ENCODE results near the gene CCNT1.
A peak's percentile ranks its signal among the peaks of the same experiment; 100 is the strongest.
"Not testable (repeated sequence)": the region's sequence is repeated elsewhere in the genome, so short reads cannot be mapped to it uniquely, and the experiment has no call there.

Gene CCNT1

DNA sequence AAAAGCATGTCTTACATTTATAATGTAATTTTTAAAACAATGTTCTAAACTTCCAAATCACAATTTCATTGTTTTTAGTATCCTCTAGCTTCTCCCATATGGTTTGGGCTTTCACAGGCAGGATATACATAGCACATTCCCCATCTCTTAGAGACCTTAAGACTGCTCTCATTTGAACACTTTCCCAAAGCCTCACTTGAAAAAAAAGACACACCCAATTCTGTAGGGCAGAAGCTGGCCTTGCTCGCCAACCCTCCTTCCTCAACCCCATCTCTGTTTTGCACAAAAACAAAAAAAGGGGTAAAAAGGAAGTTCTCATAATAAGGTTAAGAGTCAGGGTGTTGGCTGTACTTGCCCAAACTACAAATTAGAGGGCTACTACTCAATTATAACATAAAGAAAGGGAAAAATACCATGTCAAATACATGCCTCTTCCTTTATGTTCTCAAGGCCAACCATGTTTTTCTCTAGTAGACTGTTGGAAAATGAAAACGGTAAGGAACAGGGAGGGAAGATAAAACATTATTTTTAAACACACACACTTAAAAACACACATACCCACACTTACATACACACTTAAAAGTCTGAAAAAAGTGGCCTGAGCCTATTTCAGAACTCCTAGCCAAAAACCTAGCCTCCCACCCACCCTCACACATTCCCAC lies 24.6 kb downstream of the CCNT1 start:
- DNase-seq (ENCODE audit: low read depth): no peak

DNA sequence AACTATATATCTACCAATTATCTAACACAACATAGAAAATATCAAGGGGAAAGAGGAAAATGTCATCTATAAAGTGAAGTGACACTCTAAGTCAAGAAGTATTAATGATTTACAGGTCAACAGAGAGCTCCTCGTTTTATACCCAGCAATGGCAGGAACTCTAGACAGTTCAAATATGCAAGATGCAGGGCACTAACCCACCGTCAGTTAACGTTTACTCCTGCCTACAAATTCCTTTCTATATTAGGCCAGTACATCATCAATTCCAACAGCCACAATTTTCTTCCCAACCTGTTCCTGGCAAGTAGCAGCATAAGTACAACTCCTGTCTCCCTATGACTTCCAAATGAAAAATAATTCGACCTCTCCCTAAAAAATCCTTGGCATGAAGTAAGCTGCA lies 25.5 kb downstream of the CCNT1 start:
- no peak for DNase-seq (ENCODE audit: low read depth)

DNA sequence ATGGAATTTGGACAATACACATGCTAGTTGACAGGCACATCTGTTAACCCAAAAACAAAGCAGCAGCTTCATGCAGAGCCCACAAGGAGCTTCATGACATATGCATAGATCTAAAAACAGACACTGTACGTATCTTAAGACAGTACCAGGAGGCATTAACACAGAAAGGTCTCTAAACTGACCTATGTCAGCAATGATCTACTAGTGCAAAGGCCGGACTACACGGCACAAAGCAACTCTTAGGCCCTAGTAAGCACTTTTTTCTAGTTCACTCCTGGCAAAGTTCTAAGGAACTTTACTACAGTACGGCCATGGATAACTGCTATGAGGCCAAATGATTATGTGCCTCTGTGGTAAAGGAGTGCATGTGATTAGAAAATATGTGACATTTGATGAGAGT lies 26.1 kb downstream of the CCNT1 start:
- DNase-seq (ENCODE audit: low read depth): no peak

DNA sequence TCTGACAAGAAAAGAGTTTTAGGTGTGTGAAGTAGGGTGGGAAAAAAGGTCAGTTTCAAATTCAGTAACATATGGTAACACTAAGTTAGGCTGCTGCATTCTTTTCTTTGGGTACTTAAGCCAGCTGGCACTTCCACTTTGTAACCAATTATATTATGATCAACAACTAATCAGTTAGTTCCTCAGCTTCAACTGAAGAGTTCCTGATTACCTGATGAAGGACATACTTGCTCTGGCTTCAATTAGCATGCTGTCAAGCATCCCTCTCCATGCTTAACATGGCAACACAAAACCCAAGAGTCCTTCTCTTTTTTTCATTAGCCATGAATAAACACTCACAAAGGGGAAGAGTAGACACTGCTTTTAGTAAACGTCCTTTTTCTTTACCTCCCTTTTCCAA lies 27.7 kb downstream of the CCNT1 start:
- no peak for DNase-seq (ENCODE audit: low read depth)

DNA sequence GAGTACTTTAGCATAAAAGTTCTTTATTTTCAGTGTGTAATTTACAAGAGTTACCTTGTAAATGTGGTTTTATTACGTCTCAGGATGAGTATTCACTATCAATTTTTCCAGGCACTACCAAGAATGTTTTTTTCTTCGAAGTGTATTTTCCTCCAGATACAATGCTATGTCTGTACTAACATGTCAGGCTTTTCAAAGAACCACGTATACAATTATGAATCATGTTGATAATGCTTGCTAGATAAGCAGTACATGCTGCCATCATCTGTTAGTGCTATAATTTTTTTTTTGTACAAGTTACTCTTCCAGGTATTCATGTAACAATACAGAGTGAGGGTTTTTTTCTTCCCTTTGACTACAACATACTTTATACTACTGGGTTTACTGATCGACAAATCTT lies 28.9 kb downstream of the CCNT1 start:
- DNase-seq (ENCODE audit: low read depth): no peak

DNA sequence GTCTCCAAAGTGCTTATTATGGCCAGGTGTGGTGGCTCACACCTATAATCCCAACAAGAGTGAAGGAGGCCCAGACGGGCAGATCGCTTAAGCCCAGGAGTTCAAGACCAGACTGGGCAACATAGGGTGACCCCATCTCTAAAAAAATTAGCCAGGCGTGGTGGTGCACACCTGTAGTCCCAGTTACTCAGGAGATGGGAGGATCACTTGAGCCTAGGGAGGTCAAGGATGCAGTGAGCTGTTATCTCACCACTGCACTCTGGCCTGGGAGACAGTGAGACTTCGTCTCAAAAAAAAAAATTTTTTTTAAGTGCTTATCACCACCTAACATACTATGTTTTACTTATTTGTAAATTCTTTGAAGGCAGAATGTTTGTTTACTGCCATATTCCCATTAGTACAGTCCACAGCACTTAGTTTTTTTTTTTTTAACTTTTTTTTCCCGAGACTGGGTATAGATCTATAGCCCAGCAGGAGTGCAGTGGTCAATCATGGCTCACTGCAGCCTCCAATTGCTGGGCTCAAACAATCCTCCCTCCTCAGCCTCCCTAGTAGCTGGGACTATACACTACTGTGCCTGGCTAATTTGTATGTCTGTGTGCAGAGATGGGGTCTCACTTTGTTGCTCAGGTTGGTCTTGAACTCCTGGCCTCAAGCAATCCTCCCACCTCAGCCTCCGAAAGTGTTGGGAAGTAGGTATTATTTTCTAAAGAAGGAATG lies 29.7 kb downstream of the CCNT1 start:
- no peak for DNase-seq (ENCODE audit: low read depth)

DNA sequence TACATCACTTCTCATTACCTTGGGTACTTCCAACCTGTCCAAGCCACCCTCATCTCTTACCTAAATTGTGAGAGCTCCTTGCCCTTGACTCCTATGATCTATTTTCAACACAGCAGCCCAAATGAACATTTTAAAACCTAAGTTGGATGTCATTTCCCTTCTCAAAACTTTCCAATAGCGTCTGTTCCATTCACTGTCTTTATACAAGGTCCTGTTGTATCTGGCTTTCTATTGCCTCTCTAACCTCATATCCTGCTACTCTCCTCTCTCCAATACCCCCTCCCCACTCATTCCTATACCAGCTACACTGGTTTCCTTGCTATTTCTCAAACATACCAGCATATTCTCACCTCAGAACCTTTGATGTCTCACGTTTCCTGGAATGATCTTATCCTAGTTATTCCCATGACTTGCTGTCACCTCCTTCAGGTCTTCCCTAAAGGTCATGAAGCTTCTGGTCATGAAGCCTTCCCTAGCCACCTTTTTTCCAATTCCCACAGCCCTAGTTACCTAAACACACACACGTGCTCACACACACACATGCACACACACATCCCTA lies 30.4 kb downstream of the CCNT1 start:
- no peak for DNase-seq (ENCODE audit: low read depth)

DNA sequence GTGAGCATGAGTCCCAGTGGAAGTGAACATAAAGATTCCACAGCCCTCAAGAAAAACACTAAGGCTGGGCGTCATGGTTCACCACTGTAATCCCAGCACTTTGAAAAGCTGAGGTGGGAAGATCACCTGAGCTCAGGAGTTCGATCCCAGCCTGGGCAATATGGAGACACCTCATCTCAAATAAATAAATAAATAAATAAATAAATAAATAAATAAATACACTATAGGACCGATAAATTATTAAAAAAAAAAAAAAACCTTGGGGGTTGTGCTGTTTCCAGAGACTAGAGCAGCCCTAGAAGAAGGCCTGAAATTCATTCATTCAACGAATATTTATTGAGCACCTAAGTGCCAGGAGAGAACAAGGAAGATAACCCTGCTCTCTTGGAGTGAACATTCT lies 33.0 kb downstream of the CCNT1 start:
- DNase-seq (ENCODE audit: low read depth): no peak

DNA sequence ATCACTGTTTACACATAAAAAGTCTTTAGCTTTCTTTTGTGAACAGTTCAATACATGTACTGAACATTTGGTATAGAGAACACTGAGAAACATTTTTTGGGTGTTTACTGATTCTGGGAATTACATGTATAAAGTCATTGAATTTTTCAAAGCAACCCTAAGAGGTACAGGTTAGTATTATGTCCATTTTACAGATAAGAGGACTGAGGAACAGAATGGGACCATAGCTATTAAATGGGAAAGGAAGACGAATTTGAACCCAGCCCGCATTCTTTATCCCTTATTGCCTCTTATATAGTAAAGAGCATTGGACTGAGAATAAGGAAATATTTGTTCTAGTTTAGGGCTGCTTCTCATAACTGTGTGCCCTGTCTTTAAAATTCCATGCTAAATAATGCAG lies 33.6 kb downstream of the CCNT1 start:
- DNase-seq (ENCODE audit: low read depth): no peak

DNA sequence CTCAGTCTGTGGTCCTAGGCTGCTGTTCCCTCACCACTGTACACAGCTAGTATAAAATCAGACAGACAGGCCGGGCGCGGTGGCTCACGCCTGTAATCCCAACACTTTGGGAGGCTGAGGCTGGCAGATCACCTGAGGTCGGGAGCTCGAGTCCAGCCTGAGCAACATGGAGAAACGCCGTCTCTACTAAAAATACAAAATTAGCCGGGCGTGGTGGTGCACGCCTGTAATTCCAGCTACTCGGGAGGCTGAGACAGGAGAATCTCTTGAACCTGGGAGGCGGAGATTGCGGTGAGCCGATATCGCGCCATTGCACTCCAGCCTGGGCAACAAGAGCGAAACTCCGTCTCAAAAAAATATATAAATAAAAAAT lies 34.0 kb downstream of the CCNT1 start:
- DNase-seq (ENCODE audit: low read depth): not testable (repeated sequence)

DNA sequence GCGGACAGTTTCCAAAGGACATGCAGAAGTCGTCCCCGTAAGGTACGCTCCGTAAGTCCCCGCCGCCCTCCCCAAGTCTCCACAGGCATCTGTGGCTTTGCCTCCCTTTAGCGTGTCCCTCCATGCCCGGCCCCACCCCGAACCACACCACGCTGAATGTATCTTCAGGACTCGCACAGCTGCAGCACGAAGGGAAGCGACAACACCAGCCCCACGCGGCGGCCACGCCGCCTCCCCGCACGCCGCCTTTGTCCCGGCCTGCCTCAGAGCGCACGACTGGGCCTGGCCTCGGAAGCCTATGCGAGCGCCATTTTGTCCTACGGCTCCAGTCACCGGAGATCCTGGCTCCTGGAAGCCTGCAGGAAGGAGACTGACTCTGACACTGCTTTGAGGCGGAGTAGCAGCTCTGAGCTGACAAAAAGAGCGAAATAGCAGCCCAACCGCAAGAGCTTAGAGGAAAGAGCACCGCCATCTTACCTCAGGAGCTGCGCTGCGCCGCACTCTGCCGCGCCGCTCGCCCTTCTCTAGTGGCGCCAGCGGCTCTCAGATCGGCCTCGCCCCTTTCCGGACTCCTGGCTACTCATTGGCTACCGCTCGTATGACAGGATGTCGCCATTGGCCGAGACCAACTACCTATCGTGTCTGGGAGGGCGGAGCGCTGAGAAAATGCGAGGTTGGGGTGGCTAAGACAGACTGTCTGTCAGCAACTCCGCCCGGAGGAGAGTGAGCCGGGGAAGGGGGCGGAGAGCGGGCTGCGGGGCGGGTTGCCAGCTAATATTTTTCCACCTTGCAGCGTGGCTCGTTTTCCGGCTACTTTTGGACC lies 34.6 kb downstream of the CCNT1 start, which contains the start of gene KANSL2:
Gene KANSL2, minus strand, starts transcription at position 529 of the 823 bp plus-strand sequence. CDS start 606 bp downstream, outside the sequence.
- DNase-seq (ENCODE audit: low read depth): peak; percentile 94

DNA sequence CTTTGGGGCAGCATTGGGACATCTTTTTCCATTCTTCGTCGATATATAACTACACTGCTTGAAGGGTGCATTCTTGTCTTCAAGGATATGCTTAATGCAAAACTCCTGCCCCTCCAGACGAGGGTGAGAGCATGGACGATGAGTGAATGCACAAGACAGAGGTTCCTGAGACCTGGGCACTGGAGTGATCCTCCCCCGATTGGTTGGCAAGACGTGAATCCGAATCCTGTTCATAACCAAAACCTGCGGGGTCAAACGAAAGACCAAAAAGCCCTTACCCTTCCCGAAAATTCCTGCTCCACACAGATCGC lies 35.2 kb downstream of the CCNT1 start:
- no peak for DNase-seq (ENCODE audit: low read depth)

DNA sequence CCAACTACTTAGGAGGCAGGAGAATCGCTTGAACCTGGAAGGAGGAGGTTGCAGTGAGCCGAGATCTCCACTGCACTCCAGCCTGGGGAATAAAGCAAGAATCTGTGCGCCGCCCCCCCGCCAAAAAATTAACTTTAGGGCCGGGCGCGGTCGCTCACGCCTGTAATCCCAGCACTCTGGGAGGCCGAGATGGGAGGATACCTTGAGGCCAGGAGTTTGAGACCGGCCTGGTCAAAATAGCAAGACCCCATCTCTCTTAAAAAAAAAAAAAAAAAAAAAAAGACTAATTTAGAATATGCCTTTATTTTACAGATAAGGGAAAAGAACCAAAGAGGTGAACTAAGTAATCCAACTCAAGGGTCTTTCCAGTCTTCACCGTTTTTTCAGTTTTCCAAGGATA lies 35.6 kb downstream of the CCNT1 start:
- DNase-seq (ENCODE audit: low read depth): no peak

DNA sequence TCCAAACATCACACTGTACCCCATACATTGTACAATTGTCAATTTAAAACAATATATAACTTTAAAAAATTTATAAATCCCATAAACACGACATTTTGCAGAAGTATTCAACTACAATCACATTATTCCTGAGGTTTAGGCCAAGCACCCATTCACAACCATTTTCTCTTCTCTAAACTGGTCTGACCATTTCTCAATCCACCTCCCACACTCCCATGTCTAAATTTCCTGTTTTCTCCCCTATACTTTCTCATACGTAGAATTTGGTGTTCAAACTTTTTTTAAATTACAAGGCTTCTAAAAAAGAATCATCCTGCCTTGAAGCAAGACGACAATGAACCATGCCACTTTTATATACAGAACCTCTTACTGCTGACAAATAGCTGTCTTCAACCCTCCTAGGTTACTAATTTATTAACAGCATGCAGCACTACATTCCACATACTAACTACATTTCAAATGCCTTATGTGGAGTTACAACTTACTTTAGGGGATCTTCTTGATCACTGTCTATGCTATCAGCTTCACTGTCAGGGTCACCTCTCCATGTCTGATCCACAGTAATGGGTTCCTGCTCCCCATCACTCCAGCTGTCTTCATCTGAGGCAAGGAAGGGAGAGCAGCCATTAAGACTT lies 37.8 kb downstream of the CCNT1 start:
- no peak for DNase-seq (ENCODE audit: low read depth)

DNA sequence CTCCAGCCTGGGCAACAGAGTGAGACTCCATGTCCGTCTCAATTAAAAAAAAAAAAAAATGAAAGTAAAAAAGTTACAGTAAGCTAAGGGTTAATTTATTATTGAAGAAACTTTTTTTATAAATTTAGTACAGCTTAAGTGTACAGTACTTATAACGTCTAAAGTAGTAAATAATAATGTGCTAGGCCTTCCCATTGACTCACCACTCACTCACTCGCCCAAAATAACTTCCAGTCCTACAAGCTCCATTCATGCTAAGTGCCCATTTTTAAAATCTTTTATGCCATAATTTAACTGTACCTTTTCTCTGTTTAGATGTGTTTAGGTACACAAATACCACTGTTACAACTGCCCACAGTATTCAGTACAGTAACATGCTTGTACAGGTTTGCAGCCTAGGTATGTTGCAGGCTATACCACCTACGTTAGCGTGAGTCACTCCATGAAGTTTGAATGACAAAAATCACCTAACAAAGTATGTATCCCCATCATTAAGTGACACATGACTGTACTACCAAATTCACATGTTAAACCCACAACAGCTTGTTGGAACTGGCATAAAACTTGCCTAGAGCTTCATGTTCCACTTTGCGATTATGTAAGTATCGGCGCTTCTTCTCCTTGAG lies 45.2 kb downstream of the CCNT1 start:
- no peak for DNase-seq (ENCODE audit: low read depth)

DNA sequence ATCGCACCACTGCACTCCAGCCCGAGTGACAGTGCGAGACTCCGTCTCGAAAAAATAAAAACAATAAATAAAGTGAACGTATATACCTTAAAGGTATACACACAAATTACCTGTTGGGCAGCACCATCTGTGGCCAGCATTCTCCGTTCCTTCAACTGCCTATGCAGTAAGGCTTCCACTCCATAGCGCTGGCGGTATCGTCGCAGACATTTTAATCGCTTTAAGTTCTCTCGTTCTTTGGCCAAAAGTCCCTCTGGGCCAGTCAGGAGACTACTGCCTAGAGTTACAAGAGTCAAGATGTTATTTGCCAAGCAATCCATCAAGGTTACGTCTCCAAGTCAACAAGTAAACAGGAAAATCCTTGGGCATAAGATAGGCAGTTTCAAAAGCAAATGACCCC lies 47.5 kb downstream of the CCNT1 start:
- no peak for DNase-seq (ENCODE audit: low read depth)

DNA sequence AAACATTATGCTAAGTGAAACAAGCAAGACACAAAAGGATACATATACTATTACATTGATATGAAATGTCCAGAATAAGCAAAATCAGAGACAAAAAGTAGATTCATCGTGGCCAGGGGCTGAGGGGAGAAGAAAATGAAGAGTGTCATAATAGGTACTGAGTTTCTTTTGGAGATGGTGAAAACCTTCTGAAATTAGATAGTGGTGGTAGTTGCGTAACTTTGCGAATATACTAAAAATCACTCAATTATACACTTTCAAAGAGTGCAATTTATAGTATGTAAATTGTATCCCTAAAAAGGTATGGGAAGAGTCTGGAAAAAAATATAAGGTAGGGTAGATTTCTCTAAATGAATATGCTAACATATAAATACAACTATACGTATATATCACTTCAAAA lies 56.6 kb downstream of the CCNT1 start:
- DNase-seq (ENCODE audit: low read depth): no peak

DNA sequence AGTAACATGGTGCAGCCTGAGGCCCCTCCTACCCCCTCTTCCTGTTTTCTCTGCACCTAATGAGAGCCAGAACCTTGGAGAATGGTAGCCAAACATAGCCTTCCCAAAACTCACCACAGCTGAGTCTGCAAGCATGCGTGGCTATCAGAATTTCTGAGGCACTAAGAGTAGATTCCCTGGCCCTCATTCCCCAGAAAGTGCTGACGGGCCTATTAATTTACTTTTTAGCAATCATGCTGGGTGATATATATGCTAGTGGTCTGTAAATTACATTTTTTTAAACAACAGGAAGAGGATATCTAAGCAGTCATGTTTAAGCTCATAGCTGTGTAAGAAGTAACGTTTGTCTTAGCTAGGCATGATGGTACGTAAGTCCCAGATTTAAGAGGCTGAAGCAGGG lies 64.8 kb downstream of the CCNT1 start:
- DNase-seq (ENCODE audit: low read depth): no peak

DNA sequence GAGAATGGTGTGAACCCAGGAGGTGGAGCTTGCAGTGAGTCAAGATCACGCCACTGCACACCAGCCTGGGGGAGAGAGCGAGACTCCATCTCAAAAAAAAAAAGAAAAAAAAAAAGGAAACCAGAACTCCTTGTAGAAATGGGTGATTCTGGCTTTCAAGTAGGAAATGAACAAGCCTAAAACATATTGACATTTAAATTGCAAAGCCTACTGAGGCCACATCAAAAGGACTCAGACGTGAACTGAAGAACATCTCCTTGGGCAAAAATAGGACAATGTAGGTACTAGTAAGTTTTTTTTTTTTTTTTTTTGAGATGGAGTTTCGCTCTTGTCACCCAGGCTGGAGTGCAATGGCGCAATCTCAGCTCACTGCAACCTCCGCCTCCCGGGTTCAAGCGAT lies 71.2 kb downstream of the CCNT1 start:
- not testable (repeated sequence) for DNase-seq (ENCODE audit: low read depth)

DNA sequence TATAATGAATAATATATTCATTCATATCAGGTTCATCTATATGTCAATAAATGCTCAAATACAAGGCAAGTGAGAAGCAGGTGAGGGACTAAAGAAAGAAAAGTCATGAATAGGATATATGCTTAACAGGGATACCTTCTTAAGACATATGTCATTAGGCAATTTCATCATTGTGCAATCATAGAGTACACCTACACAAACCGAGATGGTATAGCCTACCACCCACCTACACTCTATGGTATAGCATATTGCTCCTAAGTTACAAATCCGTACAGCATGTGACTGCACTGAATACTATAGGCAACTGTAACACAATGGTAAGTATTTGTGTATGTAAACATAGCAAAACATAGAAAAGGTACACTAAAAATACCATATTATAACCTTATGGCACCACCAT lies 73.5 kb downstream of the CCNT1 start:
- DNase-seq (ENCODE audit: low read depth): no peak

DNA sequence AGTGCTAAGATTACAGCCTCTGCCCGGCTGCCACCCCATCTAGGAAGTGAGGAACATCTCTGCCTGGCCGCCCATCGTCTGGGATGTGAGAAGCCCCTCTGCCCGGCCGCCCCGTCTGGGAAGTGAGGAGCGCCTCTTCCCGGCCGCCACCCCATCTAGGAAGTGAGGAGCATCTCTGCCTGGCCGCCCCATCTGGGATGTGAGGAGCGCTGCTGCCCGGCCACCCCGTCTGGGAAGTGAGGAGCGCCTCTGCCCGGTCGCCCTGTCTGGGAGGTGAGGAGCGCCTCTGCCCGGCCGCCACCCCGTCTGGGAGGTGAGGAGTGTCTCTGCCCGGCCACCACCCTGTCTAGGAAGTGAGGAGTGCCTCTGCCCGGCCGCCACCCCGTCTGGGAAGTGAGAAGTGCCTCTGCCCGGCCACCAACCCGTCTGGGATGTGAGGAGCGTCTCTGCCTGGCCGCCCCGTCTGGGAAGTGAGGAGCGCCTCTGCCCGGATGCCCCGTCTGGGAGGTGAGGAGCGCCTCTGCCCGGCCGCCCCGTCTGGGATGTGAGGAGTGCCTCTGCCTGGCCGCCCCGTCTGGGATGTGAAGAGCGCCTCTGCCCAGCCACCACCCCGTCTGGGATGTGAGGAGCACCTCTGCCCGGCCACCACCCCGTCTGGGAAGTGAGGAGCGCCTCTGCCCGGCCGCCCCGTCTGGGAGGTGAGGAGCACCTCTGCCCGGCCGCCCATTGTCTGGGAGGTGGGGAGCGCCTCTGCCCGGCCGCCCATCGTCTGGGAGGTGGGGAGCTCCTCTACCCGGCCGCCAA lies 74.6 kb downstream of the CCNT1 start:
- not testable (repeated sequence) for DNase-seq (ENCODE audit: low read depth)
